Measurements from ENCODE around the gene PRRG4.
"Not testable (repeated sequence)": the region's sequence is repeated elsewhere in the genome, so short reads cannot be mapped to it uniquely, and the experiment has no call there.

Gene PRRG4

DNA sequence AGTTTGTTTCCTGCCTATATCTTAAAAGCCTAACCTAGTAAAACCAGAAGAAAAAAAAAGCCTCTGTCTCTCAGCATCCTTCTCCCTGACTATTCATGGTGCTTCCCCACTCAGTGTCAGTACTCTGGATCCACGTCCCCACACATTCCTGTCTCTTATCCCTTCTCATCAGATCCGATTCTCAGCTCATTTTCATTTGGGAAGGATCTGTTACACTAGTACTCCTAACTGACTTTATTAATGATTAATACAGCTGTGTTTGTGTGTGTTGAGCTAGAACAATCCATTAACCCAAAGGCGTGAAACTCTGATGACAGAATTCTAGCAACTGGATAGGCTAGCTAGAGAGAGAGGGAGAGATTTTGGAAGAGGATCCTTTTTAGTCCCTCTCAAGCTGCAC is 1.5 kb downstream of the PRRG4 start:
- no peak for DNase-seq

DNA sequence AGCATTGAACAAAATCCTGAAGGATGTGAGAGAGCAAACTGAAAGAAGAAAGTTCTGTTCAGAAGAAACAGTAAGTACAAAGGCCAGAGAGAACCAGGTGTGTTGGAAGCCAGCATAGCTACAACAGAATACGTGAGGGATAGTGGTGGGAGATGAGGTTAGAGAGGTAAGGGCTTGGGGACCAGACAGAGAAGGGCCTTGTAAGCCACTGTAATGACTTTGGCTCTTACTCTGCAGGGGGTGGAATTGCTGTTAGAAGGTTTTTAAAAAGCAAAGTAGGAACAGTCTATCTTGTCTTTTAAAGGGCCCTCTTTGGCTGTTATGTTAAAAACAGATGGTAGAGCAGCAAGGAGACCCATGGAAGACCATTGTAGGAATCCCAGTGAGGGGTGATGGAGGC is 4.2 kb downstream of the PRRG4 start:
- DNase-seq: no peak

DNA sequence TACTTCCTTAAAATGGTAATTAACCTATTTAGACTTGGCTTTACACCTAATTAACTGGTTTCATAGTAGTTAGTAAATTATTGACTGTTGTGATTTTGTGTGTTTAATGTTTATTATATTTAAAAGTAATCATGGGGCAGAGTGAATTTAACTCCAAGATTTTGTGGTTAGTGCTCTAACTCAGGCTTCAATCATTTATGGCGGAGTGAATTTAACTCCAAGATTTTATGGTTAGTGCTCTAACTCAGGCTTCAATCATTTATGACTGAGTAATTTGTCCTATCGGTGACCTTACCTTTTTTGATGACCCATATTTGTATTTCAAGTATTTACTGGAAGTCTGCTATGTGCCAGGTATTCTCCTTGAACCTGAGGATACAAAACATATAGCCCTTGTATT is 7.2 kb downstream of the PRRG4 start:
- no peak for DNase-seq

DNA sequence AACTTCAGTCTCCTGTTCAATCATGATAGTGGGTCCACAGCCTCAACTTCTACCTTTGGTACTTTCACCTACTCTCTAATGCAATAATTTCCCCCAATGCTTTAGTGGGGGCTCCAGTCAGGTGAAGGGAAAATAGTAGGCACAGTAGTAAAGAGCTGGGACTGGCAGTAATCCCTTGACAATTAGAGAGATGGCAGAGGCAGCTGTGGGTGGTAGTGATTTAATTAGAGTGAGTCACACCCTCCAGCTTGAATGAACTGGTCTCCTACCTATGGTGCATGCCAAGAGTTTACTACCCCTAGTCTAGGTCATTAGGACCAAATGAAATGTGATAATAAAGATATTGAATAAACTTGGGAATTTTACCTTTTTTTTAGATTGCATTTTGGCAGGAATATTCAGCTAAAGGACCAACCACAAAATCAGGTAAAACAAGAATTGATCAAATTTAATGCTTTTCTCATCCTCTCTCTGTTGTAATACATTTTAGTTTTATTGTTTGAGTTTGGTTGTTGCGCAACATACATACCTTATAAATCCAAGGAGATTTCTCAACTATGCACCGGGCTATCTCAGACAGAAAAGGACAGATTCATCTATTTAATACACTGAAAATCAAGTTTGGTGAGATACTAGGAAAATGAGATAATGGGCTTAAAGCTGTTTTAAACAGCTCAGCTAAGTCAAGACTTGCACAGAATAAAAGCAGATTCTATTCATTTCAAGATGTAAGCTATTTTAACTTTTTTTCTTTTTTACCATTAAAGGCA is 9.0 kb downstream of the PRRG4 start:
- DNase-seq: no peak

DNA sequence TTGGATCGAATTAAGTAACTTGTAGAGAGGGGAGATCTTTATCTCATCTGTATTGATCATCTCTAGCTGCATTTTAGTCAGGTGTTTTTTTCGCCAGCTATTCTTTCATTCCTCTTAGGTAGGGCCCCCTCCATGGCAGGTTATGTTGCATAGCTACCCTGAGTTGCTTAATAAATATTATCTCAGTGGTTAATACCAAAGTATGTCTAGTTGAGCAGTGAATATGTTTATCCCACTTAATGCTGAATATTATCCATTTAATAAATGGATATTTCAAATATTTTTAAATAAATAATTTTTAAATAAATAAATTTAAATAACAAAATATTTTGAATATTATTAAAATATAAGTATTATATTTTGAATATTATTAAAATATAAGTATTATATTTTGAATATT is 9.6 kb downstream of the PRRG4 start:
- no peak for DNase-seq

DNA sequence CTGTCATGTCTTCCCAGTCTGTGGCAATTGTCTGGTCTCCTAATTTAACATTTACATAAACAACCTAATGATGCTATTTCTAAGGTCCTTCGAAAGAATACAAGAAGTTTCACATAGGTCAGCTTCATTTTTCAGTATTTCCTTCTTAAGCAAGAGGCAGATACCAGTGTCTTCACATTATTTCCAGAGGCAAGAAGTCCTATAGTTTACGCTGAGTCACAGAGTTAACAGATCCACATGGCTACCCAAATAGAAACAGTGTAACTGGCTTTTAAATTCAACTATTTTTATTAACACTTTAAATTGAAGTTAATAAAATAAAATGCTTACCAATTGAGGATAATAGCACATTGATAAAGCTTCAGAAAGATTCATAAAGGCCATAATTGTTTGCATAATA is 10.9 kb downstream of the PRRG4 start:
- no peak for DNase-seq

DNA sequence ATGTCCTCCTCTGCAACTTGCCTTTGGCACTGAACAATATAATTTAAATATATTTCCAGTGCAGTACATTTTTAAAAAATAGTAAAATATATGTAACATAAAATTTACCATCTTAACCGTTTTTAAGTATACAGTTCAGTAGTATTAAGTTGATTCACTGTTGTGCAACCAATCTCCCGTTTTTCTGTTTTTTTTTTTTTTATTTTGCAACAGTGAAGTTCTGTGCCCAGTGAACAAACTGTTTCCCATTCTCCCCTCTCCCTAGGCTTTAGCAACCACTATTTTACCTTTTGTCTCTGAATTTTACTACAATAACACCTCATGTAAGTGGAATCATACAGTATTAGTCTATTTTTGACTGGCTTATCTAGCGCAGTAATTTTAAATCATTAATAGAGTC is 13.8 kb downstream of the PRRG4 start:
- DNase-seq: no peak

DNA sequence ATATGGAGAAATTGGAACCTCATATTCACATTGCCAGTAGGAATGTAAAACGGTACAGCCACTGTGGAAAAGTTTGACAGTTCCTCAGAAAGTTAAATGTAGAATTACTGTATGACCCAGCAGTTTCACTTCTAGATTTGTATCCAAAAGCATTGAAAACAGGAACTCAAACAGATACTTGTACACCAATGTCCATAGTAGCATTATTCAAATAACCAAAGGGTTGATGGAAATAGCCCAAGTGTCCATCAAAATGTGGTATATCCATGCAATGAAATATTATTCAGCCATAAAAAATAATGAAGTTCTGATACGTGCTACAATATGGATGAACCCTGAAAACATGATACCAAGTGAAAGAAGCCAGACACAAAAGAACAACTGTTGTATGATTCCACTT is 17.8 kb downstream of the PRRG4 start:
- DNase-seq: no peak

DNA sequence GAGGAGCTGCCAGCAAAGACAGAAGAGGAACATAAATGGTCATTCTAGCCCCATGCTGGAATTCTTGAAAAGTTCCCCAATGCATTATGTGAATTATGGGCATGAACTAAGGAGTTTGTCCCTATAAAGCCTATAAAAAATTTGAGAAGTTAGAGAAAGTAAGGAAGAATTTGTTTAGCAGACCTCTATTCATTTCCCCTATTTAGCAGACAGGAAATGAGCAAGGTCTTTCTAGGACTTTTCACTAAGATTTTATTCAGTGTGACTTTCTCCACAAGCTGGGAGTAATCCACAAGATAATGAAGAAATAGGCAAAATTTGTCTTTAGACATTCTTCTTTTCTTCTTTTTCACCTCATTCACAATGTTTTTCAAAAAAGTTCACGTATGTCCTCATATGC is 20.0 kb downstream of the PRRG4 start:
- no peak for DNase-seq

DNA sequence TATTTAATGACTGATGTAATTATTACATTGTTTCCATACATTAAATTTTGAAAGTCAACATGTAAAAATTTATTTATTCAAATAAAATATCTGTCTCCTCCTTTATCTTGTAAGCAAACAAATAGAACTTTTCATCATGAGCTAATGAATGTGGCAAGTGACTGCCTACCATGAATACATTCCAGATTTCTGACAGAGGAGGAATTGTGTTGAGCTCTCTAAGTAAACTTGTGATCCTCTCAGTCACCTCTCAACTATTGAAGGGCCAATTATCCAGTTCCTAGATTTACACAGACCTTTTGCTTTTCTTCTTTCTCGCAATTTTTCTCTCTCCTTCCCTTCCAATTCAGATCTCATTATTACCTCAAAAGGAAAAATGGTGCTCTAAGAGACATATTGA is 21.5 kb downstream of the PRRG4 start:
- no peak for DNase-seq

DNA sequence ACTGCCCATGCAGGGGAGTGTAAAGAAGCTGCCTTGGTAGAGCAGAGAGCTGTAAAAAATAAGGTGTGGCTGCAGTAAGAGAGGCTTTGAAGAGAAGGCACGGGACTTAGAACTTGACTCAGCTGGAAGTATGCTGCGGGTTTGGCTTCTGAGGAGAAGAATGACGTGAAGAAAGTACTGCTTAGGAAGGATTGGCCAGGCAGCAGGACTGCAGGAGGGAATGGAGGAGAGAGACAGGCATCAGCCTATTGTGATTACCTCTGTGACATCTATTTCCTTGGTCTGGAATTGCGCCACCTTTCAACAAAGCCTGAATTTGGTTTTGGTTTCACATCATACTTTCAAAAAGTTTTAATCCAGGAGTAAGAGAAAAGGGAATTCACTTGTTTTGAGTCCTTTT is 22.5 kb downstream of the PRRG4 start:
- DNase-seq: no peak

DNA sequence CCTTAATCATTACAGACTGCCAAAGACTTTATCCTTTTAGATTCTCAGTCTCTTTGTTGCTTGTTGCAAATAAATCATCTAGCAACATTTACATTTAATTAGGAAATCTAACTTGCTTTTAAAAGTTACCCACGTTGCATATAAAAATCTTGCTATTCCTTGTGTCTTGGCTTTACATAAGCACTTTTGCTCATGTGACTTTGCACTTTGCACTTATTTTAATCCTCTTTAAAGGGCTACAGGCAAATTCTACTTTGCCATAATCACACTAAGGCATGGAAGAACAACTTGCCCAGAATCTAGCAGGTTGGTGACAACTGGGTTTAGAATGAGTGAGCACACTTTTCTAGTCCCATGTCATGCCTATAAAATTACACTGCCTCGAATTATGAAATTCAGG is 25.9 kb downstream of the PRRG4 start:
- no peak for DNase-seq

DNA sequence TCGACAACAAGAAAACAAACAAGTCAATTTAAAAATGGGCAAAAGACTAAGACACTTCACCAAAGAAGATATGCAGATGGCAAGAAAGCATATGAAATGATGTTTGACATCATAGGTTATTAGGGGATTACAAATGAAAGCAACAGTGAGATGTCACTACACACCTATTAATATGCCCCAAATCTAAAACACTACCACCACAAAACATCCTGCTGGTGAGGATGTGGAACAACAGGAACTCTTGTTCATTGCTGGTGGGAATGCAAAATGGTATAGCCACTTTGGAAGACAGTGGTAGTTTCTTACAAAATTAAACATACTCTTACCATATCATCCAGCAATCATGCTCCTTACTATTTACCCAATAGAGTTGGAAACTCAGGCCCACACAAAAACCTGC is 29.0 kb downstream of the PRRG4 start:
- no peak for DNase-seq

DNA sequence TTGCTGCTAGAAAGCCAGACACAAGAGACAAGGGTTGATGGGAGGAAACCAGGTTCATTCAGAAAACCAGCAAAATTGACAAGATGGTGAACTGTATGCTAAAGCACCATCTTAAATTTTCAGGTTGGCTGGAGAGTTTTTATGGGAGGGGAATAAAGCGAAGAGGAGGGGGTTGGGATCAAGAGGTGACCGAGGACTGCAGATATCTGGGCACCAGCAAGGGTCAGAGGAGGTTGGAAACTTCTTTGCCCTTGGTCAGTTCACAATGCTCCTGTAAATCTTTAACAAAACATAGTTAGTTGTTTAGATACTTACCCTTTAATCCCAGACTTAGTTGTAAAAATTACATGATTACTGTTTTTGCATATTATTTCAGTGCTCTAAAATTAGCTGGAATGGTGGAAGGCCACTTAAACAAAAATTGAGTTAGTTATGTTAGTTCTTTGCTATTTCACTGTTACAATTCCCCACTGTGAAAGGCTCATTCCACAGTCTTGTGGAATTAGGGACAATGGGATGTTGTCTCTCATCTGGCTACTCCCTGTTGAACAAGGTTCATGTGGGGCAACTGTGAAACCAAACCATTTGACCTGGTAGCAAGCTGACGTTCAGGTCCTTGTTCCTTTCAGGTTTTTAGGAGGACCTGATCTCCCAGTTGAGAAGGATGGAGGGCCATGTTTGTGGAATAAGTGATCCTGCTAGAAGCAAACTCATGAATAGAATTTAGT is 32.3 kb downstream of the PRRG4 start:
- no peak for DNase-seq

DNA sequence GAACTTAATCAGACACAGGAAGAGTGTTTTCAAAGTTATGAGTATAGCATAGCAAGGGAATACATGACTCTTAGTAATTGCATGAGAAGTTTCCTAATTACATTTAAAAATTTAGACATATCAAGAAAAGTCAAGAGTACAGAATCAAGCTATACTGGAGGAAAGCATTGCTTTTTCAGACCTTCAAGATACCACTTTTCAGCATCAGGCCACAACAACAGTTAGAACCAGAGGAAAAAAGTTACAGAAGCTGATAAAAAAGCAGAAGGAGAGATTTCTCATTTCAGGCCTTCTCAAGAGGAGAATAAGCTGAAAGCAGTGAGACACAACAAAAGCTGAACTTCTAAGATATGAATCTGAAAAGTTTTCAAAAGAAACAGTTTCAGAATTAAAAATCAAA is 34.8 kb downstream of the PRRG4 start:
- no peak for DNase-seq

DNA sequence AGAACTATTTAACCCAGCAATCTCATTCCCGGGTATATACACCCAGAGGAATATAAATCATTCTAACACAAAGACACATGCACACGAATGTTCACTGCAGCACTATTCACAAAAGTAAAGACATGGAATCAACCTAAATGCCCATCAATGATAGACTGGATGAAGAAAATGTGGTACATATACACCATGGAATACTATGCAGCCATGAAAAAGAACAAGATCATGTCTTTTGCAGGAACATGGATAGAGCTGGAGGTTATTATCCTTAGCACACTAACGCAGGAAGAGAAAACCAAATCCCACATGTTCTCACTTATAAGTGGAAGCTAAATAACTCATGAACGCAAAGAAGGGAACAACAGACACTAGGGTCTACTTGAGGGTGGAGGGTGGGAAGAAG is 39.0 kb downstream of the PRRG4 start:
- not testable (repeated sequence) for DNase-seq

DNA sequence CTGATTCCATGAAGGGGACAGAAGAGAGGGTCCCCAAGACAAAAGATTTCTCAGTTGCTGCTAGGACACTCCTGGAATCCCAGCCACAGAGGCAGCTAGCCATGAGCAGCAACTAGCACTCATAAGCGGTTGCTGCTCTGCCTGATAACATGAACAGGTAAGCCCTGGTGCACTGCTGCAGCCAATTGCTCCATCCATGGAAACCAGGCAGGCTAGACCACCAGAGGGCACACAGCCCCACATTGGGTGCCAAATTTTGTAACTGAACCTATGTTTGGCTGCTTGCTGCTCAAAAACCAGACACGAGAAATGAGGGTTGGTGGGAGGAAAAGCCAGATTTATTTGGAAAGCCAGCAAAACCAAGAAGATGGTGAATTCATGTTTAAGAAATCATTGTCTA is 40.9 kb downstream of the PRRG4 start:
- peak in 1 of 2 donors; percentile 20 for DNase-seq

DNA sequence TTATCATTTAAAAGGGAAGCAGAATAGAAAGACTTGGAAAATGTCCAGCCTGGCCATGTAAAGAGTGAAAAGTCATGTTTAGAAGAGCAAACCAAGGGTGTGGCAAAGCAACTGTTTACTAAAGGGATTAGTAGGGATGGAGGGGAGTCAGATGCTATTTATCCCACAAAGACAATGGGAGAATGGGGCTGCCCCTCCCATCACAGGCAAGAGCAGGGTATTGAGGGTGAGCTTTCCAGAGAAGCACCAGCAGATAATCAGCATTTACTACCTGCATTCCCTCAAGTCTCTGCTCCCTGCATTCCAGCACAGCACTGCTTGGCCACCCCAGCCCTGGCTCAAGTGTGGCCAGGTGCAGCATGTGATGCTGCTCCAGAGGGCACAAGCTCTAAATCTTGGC is 44.4 kb downstream of the PRRG4 start:
- DNase-seq: no peak

DNA sequence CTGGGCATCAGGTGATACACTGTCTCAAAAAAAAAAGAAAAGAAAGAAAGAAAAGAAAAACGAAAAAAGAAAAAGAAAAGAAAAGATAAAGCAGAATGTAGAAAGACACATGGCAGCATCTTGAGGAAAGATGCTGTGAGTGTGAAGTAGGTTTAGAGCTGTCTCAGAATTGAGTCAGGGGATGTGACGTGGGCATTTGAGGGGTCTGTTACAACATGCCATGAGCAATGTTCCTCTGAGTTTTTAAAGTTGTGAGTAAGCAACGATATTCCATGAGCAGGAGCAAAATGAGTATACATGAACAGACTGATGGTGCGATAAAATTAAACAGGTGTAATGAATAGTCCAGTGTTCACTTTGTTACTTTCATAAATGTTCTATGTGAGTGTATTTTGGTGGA is 51.6 kb downstream of the PRRG4 start:
- DNase-seq: no peak

DNA sequence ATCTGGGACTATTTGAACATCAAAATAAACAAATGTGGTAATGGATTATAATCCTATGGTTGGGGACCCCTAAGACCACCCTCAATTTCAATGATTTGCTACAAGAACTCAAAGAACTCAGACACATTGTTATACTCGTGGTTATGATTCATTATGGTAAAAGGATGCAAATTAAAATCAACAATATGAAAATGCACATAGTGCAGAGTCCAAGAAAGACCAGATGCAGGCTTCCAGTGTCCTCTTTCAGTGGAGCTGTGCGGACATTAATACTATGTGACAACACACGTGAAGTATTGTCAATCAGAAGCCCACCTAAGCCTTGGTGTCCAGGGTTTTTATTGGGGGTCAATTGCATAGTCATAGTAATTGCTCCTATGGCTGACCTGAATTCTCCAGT is 53.7 kb downstream of the PRRG4 start:
- DNase-seq: no peak

DNA sequence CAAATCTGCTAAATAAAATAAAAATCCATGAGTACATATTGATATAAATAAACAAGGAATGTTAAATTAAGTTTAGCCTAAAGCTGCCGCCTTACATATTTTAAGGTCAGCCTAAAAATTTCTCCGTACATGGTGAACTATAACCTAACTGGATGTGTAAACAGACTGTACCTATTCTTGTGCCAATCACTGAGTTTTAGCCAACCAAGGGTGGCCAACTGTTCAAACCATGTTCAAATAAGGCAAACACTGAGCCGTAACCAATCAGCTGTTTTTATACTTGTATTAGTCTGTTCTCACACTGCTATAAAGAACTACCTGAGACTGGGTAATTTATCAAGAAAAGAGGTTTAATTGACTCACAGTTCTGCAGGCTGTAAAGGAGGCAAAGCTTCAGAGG is 54.3 kb downstream of the PRRG4 start:
- no peak for DNase-seq

DNA sequence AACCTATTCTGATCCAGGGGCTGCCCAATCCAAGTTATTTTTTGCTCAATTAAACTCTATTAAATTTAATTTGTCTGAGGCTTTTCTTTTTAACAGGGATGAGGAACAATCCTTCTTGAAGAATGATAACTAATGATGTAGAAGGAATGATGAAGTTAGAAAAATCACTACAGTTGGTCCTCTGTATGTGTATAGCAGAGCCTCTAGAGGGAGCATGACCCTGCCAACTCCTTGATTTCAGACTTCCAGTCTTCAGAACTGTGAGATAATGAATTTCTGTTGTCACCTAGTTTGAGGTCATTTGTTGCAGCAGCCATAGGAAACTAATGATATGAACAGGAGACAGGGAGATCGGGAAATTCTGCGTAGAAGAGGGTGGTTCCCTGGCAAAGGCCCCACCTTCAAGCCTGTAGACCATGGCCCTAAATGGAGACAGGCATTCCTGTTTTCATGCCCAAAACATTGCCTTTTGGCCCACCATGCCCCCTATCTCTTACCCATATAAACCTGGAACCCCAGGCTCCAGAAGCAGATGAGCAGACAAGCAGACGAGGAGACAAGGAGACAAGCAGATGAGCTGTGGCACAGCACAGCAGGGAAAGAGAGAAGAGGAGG is 55.1 kb downstream of the PRRG4 start:
- DNase-seq: no peak

DNA sequence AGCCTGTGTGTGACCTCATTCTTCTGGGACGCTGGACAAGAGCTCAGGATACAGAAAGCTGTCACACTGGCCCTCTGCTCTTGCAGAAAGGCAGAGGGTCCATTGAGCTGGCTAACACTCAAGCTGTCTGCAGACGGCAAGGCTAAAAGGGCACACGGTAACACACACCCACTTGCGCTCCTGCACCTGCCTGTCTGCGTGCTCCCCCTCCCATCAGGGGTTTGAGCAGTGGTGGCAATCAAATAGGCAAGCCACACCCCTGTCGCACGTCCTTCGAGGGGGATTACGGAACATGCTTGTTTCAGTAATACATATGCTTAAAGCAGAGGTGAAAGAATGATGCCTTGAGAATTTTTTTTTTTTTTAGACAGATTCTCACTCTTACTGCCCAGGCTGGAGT is 55.8 kb downstream of the PRRG4 start:
- no peak for DNase-seq

DNA sequence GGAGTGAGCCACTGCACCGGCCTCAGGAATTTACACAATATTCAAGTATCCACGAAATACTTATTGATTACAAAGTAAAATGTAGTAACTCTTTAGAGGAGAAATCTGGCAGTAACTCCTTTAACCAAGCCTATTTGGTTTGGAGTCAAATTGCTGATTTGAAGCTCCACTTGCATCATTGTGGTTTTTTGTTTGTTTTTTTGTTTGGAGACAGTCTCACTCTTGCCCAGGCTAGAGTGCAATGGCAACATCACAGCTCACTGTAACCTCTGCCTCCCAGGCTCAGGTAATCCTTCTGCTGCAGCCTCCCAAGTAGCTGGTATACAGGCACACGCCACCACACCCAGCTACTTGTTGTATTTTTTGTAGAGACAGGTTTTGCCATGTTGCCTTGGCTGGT is 56.5 kb downstream of the PRRG4 start:
- DNase-seq: no peak
